Inflammatory macrophage treated with lipopolysaccharide for 1 hour (primary cell): ENCODE data around the gene NTN3.
A peak's percentile ranks its signal among the peaks of the same experiment; 100 is the strongest.
"Not testable (repeated sequence)": the region's sequence is repeated elsewhere in the genome, so short reads cannot be mapped to it uniquely, and the experiment has no call there.

Experiments used
- DNase-seq, 2 donors: peaks; one replicate each; pipeline ENCODE4 v3.0.0-alpha.2; 2020 to 2022

Gene NTN3

DNA sequence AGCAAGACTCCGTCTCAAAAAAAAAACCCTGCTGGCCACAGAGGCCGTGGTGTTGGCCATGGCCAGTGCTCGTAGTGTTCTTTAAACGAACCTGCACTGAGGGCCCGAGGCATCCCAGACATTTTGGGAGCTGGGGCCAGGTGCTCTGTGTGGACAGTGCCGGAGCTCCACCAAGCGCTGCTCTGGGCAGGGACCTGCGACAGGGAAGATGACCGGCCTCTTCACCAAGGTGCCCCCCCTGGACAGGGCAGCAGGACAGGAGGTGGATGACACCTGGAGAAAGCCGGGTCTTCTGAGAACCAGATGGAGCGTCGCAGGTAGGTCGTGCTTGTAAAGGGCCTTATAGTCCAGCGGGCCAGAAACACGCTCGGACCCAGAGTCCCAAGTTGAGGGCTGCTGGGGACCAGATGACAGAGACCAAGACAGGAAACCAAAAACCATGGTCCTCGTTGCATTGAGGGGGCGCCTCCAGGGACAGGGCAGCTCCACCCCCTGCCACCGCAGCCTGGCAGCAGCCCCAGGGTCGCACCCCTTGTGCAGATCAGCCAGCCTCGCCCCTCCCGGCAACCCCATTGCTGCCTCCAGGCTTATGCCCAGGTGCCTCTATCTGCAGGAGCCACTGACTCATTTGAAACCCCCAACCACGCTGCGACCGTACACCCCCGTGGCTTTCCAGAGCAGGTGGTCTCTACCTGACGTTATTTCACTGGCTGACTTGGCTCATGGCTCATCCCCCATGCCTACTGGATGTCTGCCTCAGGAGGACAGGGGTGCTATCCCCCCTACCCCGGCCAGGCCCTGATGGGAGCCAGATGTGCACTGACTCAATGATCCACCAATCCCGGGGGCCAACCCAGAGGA is 4.2 kb upstream of the NTN3 start:
- no peak for DNase-seq

DNA sequence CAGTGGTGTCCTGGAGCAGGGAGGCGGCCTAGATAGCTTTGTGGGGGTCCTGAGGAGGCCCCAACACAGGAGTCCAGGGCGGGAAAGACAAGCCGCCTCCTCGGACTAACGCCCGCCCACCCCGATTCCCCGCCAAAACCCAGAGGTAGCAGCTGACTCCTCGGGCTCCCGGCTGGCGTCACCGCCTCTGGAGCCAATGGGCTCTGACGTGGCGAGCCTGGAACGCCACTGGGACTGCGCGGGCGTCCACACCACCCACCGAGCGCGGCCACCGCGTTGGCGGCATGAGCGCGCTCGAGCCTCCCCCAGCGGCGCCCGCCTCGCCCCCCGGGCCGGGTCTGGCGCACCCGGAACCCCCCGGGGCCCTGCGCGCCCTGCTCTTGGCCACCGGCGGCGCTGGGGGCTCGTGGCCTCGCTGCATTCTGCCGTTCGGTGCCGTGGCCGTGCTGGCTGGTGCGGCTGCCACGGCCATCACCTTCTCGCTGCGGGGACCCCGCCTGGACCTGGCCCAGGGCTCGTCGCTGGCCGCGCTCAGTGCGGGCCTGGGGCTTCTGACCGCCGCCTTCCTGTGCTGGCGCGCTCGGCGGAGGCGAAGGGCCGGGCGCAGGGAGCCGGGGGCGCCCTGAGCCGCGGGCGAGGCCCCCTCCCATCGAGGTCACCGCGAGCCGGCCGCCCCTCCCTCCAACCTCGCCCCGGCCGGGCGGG is 3.4 kb upstream of the NTN3 start:
- DNase-seq = peak in 1 of 2 donors; percentile 24

DNA sequence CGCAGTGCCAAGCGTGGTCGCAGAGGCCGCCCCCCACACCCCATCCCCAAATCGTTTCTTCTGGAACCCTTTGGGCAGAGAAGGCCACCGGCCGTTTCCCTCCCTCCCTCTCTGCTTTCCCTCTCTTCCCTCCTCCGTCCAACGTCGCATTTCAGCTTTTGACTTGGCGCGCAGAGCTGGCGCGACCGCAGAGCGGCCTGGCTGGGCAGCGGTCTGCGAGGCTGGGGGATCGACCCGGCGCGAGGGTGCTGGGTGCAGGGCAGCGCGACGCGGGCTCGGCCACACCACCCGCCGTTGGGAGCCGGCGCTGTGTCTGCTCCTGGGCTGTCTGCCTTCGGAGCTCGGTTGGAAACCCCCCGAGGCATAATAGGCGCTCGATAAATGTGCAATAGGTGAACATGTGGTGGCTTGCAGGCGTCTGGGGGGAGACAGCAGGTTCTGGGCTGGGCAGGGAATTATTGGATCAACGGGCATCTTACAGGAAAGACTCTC is 2.8 kb upstream of the NTN3 start:
- DNase-seq = no peak

DNA sequence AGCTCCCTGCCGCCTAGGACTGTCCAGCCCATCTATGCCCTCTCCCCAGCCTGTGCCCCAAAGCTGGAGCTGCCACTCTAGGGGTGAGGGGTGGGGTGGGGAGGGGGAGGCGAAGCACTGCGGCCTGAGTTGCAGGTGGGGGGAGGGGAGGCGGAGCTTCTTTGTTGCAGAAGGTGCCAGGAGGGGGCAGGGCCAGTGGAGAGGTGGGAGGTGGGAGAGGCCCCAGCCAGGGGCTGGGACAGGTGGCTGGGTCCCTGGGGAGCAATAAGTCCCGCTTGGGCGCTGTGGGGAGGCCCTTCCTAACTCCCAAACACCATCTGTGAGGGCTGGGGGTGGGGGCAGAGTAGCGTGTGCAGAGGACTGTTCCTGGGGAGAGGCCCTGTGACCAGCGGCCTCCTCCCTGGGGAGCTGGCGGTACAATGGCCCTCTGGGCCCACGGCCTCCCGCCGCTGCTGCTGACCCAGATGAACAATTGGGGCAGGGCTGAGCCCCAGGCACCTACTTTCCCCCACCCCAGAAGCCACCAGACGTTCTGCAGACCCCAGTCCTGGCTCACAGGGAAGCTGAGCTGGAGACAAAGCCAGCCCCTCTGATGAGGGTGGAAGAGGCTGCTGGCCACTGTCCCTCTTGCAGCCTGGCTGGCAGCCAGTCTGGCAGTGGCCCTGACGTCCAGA is 2.2 kb upstream of the NTN3 start:
- no peak for DNase-seq

DNA sequence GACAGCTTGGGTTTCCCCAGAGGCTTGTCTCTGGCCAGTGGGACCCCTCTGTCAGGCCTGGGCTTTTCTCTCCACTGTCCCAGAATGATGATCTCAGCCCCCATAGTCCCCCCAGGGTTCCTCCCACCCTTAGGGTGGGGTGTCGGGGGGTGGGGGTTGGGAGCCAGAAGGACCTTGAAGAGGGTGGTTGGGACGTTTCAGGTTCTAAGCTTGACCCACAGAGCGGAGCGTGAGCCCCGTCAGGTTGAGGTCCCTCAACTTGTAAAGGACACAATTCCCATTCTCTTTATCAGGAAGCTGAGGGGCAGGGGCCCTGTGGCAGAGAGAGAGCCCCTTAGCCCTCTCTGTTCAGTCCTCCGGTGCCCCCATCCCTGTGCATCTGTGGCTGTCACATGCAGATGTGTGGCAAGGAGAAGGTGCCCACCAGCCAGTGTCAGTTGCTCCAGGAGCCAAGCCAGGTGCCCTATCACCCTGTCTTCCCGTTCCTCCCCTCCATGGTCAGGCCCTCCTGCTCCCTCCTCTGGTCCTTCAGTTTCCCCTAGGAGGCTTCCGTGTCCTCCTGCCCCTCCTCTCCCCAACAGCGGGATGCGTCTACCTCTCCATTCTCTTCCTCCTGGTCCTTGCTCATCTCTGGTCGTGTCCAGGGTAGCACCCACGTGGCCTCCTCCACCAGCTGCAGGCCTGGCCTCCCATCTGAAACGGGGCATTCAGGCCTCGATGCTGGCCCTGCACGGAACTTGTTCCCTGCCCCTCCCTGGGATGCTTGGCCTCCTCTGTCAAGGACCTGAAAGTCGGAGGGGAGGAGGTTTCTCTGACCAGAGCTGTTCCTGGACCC is 1.5 kb upstream of the NTN3 start:
- no peak for DNase-seq

DNA sequence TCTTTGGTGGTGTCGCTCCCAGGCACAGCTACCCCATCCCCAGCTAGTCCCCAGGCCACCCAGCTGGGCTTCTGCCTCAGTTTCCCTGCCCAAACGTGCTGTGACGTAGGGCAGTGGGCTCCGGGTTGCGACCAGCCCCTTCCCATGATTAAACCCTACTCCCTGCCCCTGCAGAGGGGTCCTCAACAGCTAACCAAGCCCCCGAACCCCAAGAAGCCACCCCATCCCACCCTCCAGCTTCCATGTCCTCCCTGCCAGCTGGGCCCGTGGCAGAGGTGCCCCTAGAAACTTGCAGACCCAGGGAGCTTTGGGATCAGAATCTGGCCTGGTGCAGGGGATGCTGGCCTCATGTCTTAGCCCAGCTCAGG is 879 bp upstream of the NTN3 start:
- no peak for DNase-seq

DNA sequence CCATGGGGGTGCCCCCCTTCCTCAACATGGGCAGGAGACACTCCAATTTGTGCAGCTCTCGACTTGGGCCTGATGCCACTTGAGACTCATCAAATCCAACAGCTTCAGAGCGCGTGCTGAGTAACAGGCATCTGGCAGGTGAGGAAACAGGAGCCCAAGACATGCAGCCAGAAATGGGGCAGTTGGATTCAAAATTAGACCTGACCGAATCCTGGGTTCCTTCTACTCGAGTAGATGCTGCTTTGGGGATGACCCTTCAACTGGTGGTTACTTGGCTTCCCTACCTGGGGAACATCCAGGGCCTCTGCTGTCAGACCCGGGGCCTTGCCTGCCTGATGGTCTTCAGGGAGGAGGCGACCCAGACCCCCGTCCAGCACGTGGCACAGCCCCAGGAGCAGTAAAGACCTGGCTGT is 488 bp upstream of the NTN3 start:
- no peak for DNase-seq

DNA sequence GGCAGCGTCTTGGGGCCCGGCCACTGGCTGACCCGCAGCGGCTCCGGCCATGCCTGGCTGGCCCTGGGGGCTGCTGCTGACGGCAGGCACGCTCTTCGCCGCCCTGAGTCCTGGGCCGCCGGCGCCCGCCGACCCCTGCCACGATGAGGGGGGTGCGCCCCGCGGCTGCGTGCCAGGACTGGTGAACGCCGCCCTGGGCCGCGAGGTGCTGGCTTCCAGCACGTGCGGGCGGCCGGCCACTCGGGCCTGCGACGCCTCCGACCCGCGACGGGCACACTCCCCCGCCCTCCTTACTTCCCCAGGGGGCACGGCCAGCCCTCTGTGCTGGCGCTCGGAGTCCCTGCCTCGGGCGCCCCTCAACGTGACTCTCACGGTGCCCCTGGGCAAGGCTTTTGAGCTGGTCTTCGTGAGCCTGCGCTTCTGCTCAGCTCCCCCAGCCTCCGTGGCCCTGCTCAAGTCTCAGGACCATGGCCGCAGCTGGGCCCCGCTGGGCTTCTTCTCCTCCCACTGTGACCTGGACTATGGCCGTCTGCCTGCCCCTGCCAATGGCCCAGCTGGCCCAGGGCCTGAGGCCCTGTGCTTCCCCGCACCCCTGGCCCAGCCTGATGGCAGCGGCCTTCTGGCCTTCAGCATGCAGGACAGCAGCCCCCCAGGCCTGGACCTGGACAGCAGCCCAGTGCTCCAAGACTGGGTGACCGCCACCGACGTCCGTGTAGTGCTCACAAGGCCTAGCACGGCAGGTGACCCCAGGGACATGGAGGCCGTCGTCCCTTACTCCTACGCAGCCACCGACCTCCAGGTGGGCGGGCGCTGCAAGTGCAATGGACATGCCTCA is 773 bp downstream of the NTN3 start:
- DNase-seq = no peak

DNA sequence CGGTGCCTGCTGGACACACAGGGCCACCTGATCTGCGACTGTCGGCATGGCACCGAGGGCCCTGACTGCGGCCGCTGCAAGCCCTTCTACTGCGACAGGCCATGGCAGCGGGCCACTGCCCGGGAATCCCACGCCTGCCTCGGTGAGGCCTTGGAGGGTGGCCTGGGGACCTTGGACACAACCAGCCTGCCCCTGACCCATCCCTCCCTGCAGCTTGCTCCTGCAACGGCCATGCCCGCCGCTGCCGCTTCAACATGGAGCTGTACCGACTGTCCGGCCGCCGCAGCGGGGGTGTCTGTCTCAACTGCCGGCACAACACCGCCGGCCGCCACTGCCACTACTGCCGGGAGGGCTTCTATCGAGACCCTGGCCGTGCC is 1.4 kb downstream of the NTN3 start:
- DNase-seq = no peak

DNA sequence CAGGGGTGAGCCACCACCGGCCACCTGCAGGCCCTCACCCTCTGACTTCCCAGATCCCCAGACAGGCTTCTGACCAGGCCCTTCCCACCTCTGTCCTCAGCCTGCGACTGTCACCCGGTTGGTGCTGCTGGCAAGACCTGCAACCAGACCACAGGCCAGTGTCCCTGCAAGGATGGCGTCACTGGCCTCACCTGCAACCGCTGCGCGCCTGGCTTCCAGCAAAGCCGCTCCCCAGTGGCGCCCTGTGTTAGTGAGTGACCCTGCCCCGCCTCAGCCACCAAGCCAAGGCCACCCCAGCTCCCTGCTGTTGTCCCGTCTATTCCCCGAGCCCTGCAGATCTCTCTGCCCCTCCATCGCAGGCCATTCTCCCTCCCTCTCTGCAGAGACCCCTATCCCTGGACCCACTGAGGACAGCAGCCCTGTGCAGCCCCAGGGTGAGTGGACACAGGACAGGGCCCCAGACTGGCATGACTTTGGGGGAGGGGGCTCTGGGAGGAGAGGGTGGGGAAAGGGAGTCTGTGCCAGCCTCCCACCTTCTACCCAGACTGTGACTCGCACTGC is 1.9 kb downstream of the NTN3 start:
- DNase-seq = no peak

DNA sequence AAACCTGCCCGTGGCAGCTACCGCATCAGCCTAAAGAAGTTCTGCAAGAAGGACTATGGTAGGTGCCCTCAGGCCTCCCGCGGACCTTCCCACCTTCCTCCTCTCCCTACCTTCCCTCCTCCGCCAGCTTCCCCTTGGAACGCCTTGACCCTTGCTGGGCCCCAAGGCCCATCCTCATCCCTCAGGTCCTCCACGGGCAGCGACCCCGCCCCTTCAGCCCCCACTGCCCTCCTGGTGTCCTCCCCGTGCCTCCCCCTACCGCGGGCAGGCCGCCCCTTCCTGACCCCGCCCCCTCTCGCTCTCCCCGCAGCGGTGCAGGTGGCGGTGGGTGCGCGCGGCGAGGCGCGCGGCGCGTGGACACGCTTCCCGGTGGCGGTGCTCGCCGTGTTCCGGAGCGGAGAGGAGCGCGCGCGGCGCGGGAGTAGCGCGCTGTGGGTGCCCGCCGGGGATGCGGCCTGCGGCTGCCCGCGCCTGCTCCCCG is 2.4 kb downstream of the NTN3 start:
- no peak for DNase-seq

DNA sequence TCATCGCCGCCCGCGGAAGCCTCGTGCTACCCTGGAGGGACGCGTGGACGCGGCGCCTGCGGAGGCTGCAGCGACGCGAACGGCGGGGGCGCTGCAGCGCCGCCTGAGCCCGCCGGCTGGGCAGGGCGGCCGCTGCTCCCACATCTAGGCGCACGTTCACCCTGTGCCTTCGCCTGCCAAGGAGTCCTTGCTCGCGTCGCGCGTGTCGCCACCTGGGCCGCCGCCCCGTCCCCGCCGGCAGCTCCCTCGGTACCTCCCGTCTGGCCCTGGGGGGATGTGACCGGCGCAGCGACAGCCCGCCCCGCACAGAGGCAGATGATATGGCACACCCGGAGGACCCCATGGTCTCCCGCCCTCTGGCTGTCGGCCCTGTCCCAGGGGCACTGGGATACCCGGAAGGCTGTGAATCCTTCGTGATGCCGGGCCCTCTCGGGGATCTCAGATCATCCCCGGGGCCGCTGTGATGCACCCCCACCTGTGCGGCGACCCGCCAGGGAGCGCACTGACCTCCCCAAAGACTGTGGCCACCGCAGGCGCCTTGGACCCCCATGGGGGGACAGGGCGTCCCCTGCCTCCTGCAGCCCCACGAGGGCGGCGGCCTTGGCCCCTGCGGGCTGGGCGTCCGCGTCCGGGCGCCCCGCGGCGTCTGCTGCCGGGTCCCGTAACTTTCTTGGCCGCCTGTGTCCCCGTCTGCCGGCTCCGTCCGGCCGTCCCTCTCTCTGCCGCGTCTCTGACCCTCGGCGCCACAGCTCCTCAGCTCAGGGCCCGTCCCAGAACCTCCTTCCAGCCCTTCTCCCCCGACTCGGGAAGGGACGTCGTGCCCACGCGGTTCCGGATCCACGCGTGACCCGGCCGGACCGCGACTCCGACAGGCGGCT is 3.1 kb downstream of the NTN3 start:
- peak in 1 of 2 donors; percentile 40 for DNase-seq

DNA sequence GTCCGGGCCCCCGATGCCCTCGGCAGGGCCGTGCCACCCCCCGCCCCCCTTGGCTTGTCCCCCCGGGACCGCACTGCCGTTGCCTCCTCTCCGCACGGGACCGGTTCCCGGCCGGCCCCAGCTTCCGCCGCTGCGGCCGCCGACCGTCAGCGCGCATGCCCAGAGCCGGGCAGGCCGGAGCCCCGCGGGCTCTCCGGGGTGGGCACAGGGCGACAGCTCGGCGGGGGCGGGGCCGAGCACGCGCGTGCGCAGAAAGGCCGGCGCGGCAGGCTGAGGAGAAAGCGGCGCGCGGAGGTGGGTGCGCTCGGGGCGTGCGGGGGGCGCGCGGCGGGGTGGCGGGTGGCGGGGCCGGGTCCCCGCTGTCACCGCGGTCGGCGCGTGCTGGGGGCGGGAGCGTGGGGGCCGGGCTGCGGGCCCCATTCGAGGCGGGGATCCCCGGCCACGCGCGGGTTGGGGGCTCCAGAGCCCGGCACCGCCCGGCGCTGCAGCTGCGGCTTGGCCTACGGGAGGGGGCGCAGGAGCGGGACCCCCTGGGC is 3.8 kb downstream of the NTN3 start, which contains the start of gene TBC1D24:
Gene TBC1D24 (plus strand): TSS at position 251 of the 536 bp plus-strand sequence. CDS start 21,022 bp downstream, outside the sequence.
- peak; percentile 75 to 88 for DNase-seq

DNA sequence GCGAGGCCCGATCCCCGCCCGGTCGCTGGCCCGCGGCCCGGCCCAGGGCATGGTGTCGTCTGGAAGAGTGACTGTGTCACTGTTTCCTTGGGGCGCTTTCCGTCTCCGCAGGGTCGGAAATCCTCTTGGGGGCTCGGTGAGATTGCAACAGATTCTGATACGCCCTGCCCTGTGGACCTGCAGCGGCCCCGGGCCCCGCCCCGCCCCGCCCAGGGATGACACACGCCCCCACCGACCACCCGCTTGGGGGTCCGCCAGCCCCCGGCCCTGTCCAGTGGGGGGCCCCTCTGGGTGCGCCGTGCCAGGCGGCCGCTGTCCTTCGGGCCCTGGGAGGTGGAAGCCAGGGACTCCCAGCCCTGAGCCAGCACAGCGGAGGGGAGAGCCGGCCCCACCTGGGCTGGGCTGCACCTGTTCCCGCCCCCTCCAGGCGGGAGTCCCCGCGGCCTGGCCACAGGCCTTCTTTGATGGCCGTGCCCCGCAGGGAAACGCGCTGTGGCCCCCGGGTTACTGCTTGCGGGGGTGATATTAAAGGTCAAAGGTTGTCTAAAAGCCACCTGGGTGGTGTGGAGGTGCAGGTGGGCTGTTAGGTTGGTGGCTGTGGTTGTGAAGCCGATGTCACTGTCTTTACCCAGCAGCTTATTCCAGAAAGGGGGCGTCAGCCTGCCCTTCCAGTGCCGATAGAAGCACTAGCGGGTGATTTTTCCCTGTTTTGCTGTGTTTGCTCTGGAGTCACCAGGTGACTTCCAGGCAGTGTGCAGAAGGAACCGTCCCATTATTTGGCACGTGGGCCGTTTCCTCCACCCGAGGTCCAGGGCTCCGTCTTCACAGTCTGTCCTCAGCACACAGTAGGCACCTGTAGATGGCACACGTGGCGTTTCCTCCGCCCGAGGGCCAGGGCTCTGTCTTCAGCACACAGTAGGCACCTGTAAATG is 4.6 kb downstream of the NTN3 start:
- DNase-seq = no peak

DNA sequence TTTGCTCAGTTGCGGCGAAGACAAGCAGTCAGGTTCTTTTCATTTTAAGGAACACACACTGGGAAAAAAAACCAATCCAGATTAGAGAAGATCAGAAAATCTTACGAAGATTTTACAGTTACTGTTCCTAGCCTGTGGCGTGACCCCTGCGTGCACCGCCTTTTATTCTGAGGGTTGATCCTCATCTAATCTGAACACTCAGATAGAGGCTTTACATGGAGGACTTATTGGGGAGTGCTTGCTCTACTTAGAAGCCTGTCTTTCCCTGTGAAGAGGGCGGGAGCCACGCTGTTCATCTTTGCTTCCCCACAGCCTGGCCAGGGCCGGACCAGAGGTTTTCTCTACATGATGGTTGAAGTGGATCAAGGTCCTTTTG is 5.2 kb downstream of the NTN3 start:
- no peak for DNase-seq

DNA sequence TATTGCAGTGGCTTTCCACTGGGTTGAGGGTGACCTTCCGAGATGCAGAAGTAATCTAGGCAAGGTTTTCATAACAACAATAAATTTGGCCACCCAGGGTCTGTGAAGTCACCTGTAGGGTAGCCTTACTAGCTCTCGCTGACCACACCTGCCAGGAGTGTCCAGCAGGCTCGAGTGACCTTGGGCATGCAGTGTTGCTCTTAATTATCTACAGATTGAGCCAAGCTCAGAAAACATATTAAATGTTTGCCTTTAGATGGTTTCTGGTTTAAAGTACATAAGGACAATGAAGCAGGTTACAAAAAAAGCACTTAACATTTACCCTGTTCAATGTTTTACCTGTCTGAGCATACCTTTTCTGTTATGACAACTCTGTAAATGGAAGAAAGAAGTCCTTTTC is 5.6 kb downstream of the NTN3 start:
- DNase-seq = no peak

DNA sequence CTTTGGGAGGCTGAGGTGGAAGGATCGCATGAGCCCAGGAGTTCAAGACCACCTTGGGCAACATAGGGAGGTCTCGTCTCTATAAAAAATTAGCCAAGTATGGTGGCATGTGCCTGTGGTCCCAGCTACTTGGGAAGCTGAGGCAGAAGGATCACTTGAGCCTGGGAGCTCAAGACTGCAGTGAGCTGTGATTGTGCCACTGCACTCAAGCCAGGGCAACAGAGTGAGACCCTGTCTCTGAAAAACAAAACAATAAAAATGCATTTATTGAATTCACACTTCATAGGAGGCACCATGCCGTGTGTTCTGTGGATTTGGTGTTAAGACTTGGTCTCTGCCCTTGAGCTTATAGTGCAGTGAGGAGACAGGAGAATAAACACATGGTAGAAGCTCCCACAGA is 6.2 kb downstream of the NTN3 start:
- DNase-seq = no peak

DNA sequence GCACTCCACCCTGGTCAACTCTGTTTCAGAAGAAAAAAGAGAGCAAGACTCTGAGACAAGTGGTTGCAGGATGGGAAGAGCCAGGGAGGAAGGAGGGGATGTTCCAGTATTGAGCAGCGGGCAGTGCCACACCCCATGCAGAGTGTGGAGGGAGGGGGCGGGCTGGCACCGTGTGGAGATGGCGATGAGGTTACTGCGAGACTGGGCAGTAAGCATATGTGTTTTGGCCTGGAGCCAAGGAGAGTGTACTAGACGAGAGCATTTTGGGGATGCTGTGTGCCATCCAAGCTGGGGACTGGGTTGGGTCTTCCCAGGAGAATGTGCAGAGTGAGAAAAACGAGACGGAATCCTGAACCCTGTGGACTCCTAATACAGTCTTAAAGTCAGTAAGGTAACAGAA is 7.2 kb downstream of the NTN3 start:
- DNase-seq = no peak

DNA sequence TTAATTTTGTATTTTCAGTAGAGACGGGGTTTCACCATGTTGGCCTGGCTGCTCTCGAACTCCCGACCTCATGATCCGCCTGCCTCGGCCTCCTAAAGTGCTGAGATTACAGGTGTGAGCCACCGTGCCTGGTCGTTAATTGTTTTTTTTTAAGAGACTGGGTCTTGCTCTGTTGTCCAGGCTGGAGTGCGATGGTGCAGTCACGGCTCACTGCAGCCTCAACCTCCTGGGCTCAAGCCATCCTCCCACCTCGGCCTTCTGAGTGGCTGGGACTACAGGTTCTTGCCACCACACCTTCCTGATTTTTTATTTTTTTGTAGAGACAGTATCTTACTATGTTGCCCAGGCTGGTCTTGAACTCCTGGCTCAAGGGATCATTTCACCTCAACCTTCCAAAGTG is 8.9 kb downstream of the NTN3 start:
- DNase-seq = not testable (repeated sequence)
